B cell (primary cell): Measurements from ENCODE around the gene SIGLEC7. TPM values are rescaled to one million over a fixed set of nuclear protein-coding genes. Genes with fewer than 3 reads are reported as not detected.

Experiments used
- ATAC-seq: fragments of 200-7000 bp; cut with Tn5 transposase; one replicate; pipeline ENCODE4 v1.10.0; 2021; ENCODE audit warnings: low read depth, mild to moderate bottlenecking, moderate number of reproducible peaks, moderate library complexity
- CTCF ChIA-PET: fragments of 350-600 bp; sonication (Branson Sonifier 250); formaldehyde crosslinking; loops from one replicate; lab custom pipeline; 2021; ENCODE audit warnings: antibody characterized with exemption, inconsistent platforms; lab: Charles Lee
- POLR2A ChIA-PET: fragments of 350-600 bp; sonication (Branson Sonifier 250); formaldehyde crosslinking; loops from one replicate; lab custom pipeline; 2021; ENCODE audit warnings: antibody characterized with exemption; lab: Charles Lee
- DNase-seq: peaks from one replicate; pipeline ENCODE4 v3.0.0; 2013
- H2AFZ ChIP-seq: 2 replicates; pipeline ENCODE4 v1.6.1; 2012; ENCODE audit warnings: mild to moderate bottlenecking, low read depth, low read length; ENCODE audit not compliant: insufficient read depth, poor library complexity, severe bottlenecking
- H3K27ac ChIP-seq, 2 donors: 1 replicate in 1 of 2; 2 replicates in 1 of 2; pipeline ENCODE4 v1.5.1; 2012 to 2013; ENCODE audit warnings: low read length in 2 of 2, mild to moderate bottlenecking in 2 of 2, moderate library complexity in 1 of 2
- H3K27me3 ChIP-seq, 4 experiments: fragments of 200-600 bp in 1 of 4; sonication (generic) in 1 of 4; replicated peaks in 1 of 4; 1 replicate in 2 of 4; 2 replicates in 2 of 4; pipeline versions ENCODE4 v1.6.1 to v1.7.0; 2013 to 2016; ENCODE audit warnings: low read length in 3 of 4, mild to moderate bottlenecking in 2 of 4, mixed read lengths in 1 of 4, moderate library complexity in 1 of 4; ENCODE audit not compliant: insufficient read depth in 4 of 4, control insufficient read depth in 3 of 4; ENCODE audit errors: control extremely low read depth in 1 of 4
- H3K36me3 ChIP-seq, 2 experiments: replicated peaks in 1 of 2; 1 replicate in 1 of 2; 2 replicates in 1 of 2; pipeline versions ENCODE4 v1.6.1 to v1.7.1; 2013; ENCODE audit warnings: low read length in 1 of 2; ENCODE audit not compliant: insufficient read depth in 2 of 2, control insufficient read depth in 1 of 2; ENCODE audit errors: control extremely low read depth in 1 of 2, extremely low read depth in 1 of 2
- H3K4me1 ChIP-seq, 2 donors: fragments of 200-600 bp in 1 of 2; sonication (generic) in 1 of 2; 1 replicate in 1 of 2; 2 replicates in 1 of 2; pipeline versions ENCODE4 v1.5.1 to v1.6.1; 2013 to 2017; ENCODE audit warnings: low read length in 2 of 2; ENCODE audit not compliant: control insufficient read depth in 2 of 2, insufficient read depth in 2 of 2
- H3K4me2 ChIP-seq: replicated peaks from 2 replicates; pipeline ENCODE3; 2012; ENCODE audit warnings: mild to moderate bottlenecking, low read depth, low read length; ENCODE audit not compliant: poor library complexity, severe bottlenecking
- H3K4me3 ChIP-seq, 5 experiments: fragments of 200-600 bp in 1 of 5; sonication (generic) in 1 of 5; 1 replicate in 3 of 5; 2 replicates in 2 of 5; pipeline versions ENCODE4 v1.5.1 to v1.7.0; 2011 to 2016; ENCODE audit warnings: low read length in 4 of 5, mild to moderate bottlenecking in 4 of 5, low read depth in 2 of 5, control low read depth in 1 of 5, moderate library complexity in 1 of 5; ENCODE audit not compliant: insufficient read depth in 1 of 5; ENCODE audit errors: control extremely low read depth in 1 of 5, extremely low read depth in 1 of 5
- H3K79me2 ChIP-seq: fragments of 200-600 bp; sonication (generic); one replicate; pipeline ENCODE4 v1.6.0; 2016; ENCODE audit warnings: low read length; ENCODE audit not compliant: control insufficient read depth, insufficient read depth
- H3K9ac ChIP-seq: fragments of 200-600 bp; sonication (generic); 2 replicates; pipeline ENCODE4 v1.6.1; 2017; ENCODE audit warnings: mild to moderate bottlenecking, low read length, moderate library complexity
- H3K9me3 ChIP-seq, 3 donors: one replicate each; pipeline versions ENCODE4 v1.6.1 to v1.7.1; 2013; ENCODE audit warnings: low read length in 2 of 3; ENCODE audit not compliant: control insufficient read depth in 2 of 3, insufficient read depth in 1 of 3; ENCODE audit errors: control extremely low read depth in 1 of 3
- H4K20me1 ChIP-seq: 2 replicates; pipeline ENCODE4 v1.6.0; 2012; ENCODE audit warnings: mild to moderate bottlenecking, low read length; ENCODE audit not compliant: insufficient read depth, control insufficient read depth, poor library complexity, severe bottlenecking
- H3K27ac Mint-ChIP-seq: one replicate; pipeline ENCODE4 v1.8.0; 2021; ENCODE audit warnings: mixed read lengths
- H3K27me3 Mint-ChIP-seq: one replicate; pipeline ENCODE4 v1.8.0; 2021; ENCODE audit warnings: mixed read lengths
- H3K4me1 Mint-ChIP-seq: one replicate; pipeline ENCODE4 v1.8.0; 2021; ENCODE audit warnings: mixed read lengths
- H3K4me3 Mint-ChIP-seq: one replicate; pipeline ENCODE4 v1.8.0; 2021; ENCODE audit warnings: mixed read lengths
- H3K9me3 Mint-ChIP-seq: one replicate; pipeline ENCODE4 v1.8.0; 2022; ENCODE audit warnings: mixed read lengths; ENCODE audit not compliant: insufficient read depth
- EZH2 ChIP-seq: IDR thresholded peaks from 2 replicates; pipeline ENCODE4 v1.6.1; 2012; ENCODE audit warnings: borderline replicate concordance, low read depth, mild to moderate bottlenecking, moderate library complexity, low read length; ENCODE audit not compliant: insufficient read depth, poor library complexity, severe bottlenecking
- WGBS: methylation state at CpG from one replicate; pipeline ENCODE4 v1.1.5; 2013; ENCODE audit warnings: missing lambda C conversion rate; ENCODE audit not compliant: insufficient coverage; 5-methylcytosine and 5-hydroxymethylcytosine counted together
- intact Hi-C: fragments of 100-400 bp; cut with micrococcal nuclease; formaldehyde crosslinking; loops from one replicate; pipeline ENCODE4 v1.10.0; 2022
- polyA plus RNA-seq: library from polyadenylated mRNA; depleted of rRNA; stranded (reverse); fragments of >200 nt; gene quantifications from 2 replicates; pipeline ENCODE4 v1.2.3, GENCODE V29; 2012
- total RNA-seq, 2 donors: library from RNA; stranded (reverse); fragments of 120-200 nt in 1 of 2; gene quantifications; 1 replicate in 1 of 2; 2 replicates in 1 of 2; pipeline versions ENCODE4 v1.2.3 to v1.2.4, GENCODE V29; 2013 to 2022
- TF ChIP-seq, protein P1 (sequence below): fragments of 200-600 bp; IDR thresholded peaks from one replicate; pipeline ENCODE4 v1.8.0; 2022; ENCODE audit warnings: antibody characterized with exemption, mild to moderate bottlenecking

SIGLEC7 gene
- total and polyA plus RNA-seq, 2 donors (not counting 1 experiment from before 2014, with no cell fraction given): 0.52 TPM; not detected in 1

DNA sequence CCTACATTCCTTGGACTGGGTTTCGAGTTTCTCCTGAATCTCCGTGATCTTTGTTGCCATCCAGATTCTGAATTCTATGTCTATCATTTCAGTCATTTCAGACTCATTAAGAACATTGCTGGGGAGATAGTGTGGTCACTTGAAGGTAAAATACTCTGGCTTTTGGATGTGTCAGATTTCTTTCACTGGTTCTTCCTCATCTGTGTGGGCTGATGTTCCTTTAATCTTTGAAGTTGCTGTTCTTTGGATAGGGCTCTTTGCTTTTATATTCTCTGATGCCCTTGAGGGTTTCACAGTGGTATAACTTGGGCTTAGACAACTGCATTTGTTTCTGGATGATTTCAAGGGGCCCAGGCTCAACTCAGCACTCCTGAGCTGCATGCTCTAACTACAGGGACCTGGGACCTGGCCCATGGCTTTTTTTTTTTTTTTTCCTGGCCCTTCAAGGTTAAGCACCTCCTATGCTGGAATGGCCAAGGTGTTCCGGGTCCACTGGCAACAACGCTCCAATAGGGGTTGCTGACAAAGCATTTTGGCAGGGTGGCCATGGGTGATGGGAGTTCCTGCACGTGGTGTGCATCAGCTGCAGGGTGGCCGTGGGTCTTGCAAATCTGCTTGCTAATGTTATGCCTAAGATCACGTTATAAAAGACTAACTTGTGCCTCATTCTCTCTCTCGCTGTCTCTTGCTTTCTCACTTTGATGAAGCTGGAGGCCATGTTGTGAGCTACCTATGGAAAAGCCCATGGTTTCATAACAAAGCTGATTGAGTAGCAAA lies 5.9 kb upstream of the SIGLEC7 start:
- 95% methylated on average over 6 of the region's 8 CpGs for WGBS

More for the DNA sequence above, 5.9 kb upstream of the SIGLEC7 start:
- Histone ChIP-seq H3K9me3 (peaks cover 0 to 11% (median 0%) of the 10 kb centered on the region in 3 donors), H3K9ac (no peak overlapping the region), H3K36me3 (no peaks in the 10 kb centered on the region), H4K20me1 (no peaks in the 10 kb centered on the region), H2AFZ (no peak overlapping the region), H3K4me3 (no peak overlapping the region), H3K79me2 (no peaks in the 10 kb centered on the region), H3K27ac (no peak overlapping the region), H3K27me3 (peaks cover 0 to 32% (median 6%) of the 10 kb centered on the region in 4 experiments), H3K4me2 (no peak overlapping the region), H3K4me1 (peaks cover 4 to 23% of the 10 kb centered on the region in 2 donors)
- Mint-ChIP-seq H3K9me3 (no peaks in the 10 kb centered on the region), H3K4me1 (peaks cover 26% of the 10 kb centered on the region), H3K4me3 (no peak overlapping the region), H3K27ac (no peak overlapping the region), H3K27me3 (peaks cover 58% of the 10 kb centered on the region)
- TF ChIP-seq, protein P1, sequence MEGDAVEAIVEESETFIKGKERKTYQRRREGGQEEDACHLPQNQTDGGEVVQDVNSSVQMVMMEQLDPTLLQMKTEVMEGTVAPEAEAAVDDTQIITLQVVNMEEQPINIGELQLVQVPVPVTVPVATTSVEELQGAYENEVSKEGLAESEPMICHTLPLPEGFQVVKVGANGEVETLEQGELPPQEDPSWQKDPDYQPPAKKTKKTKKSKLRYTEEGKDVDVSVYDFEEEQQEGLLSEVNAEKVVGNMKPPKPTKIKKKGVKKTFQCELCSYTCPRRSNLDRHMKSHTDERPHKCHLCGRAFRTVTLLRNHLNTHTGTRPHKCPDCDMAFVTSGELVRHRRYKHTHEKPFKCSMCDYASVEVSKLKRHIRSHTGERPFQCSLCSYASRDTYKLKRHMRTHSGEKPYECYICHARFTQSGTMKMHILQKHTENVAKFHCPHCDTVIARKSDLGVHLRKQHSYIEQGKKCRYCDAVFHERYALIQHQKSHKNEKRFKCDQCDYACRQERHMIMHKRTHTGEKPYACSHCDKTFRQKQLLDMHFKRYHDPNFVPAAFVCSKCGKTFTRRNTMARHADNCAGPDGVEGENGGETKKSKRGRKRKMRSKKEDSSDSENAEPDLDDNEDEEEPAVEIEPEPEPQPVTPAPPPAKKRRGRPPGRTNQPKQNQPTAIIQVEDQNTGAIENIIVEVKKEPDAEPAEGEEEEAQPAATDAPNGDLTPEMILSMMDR: no peak
- TF ChIP-seq EZH2: no peak
- ATAC-seq (no peak), DNase-seq (no peak)
- ChIA-PET POLR2A (no interaction called here), CTCF (no interaction called here)
- intact Hi-C loops: no loop called here
